OCI-LY3 (cell line): ENCODE measurements around the gene NRXN2.

Experiments
- EZH2phosphoT487 ChIP-seq: fragments of 200-600 bp; shearing (Covaris generic); IDR thresholded peaks from 2 replicates; pipeline ENCODE4 v1.6.1; 2018; ENCODE audit warnings: antibody characterized with exemption, mixed run types, low read depth
- TF ChIP-seq, protein P1 (sequence below): fragments of 200-600, 300-600 bp; sonication (generic); IDR thresholded peaks from 2 replicates; pipeline ENCODE4 v1.5.1; 2014; ENCODE audit warnings: antibody characterized with exemption, low read length, low read depth

- TF ChIP-seq, protein P1, sequence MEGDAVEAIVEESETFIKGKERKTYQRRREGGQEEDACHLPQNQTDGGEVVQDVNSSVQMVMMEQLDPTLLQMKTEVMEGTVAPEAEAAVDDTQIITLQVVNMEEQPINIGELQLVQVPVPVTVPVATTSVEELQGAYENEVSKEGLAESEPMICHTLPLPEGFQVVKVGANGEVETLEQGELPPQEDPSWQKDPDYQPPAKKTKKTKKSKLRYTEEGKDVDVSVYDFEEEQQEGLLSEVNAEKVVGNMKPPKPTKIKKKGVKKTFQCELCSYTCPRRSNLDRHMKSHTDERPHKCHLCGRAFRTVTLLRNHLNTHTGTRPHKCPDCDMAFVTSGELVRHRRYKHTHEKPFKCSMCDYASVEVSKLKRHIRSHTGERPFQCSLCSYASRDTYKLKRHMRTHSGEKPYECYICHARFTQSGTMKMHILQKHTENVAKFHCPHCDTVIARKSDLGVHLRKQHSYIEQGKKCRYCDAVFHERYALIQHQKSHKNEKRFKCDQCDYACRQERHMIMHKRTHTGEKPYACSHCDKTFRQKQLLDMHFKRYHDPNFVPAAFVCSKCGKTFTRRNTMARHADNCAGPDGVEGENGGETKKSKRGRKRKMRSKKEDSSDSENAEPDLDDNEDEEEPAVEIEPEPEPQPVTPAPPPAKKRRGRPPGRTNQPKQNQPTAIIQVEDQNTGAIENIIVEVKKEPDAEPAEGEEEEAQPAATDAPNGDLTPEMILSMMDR: no peak
- no peak for TF ChIP-seq EZH2phosphoT487
Observed at GRCh38 chr11:64566915-64567891, 155.8 kb downstream of the NRXN2 start.
